KMS-11 (cell line): ENCODE results near the gene MVD.

Experiments
- H2AFZ ChIP-seq: fragments of 200-600 bp; sonication (generic); 2 replicates; pipeline ENCODE4 v1.6.1; 2016; ENCODE audit warnings: antibody characterized with exemption, mixed run types, low read depth
- H3K27ac ChIP-seq: fragments of 200-600 bp; sonication (generic); 2 replicates; pipeline ENCODE4 v1.6.1; 2016; ENCODE audit warnings: mild to moderate bottlenecking, mixed run types
- H3K27me3 ChIP-seq: fragments of 200-600 bp; sonication (generic); 2 replicates; pipeline ENCODE4 v1.6.1; 2017; ENCODE audit warnings: mild to moderate bottlenecking, low read depth, mixed run types, moderate library complexity; ENCODE audit not compliant: insufficient read depth
- H3K36me3 ChIP-seq: fragments of 200-600 bp; sonication (generic); 2 replicates; pipeline ENCODE4 v1.6.1; 2017; ENCODE audit warnings: mild to moderate bottlenecking, mixed run types; ENCODE audit not compliant: insufficient read depth
- H3K4me1 ChIP-seq: fragments of 200-600 bp; sonication (generic); 2 replicates; pipeline ENCODE4 v1.6.1; 2016; ENCODE audit warnings: mild to moderate bottlenecking, low read depth, mixed run types; ENCODE audit not compliant: poor library complexity, severe bottlenecking
- H3K4me2 ChIP-seq: fragments of 200-600 bp; sonication (generic); 2 replicates; pipeline ENCODE4 v1.7.0; 2016; ENCODE audit warnings: mild to moderate bottlenecking, mixed run types
- H3K4me3 ChIP-seq: fragments of 200-600 bp; sonication (generic); IDR thresholded peaks from 2 replicates; pipeline ENCODE4 v1.6.1; 2017; ENCODE audit warnings: low read depth, low read length, mixed read lengths; ENCODE audit not compliant: insufficient read depth
- H3K79me2 ChIP-seq: fragments of 200-600 bp; sonication (generic); 2 replicates; pipeline ENCODE4 v1.6.1; 2016; ENCODE audit warnings: low read depth, mixed run types; ENCODE audit not compliant: insufficient read depth
- H3K9ac ChIP-seq: fragments of 200-600 bp; sonication (generic); 2 replicates; pipeline ENCODE4 v1.6.1; 2016; ENCODE audit warnings: mild to moderate bottlenecking, mixed run types
- H4K20me1 ChIP-seq: fragments of 200-600 bp; sonication (generic); 2 replicates; pipeline ENCODE4 v1.6.1; 2016; ENCODE audit warnings: mild to moderate bottlenecking, mixed run types; ENCODE audit not compliant: insufficient read depth
- CTCF ChIP-seq: fragments of 200-600 bp; sonication (generic); conservative IDR thresholded peaks from 2 replicates; pipeline ENCODE4 v1.6.1; 2017; ENCODE audit warnings: low read depth, mild to moderate bottlenecking, antibody characterized with exemption, low read length, moderate library complexity, mixed read lengths

MVD gene

GRCh38 chr16:88635671-88636319 lies 27.1 kb downstream of the MVD start:
- Histone ChIP-seq H3K36me3 (no peaks in the 10 kb centered on the region), H3K27me3 (peaks cover 55% of the 10 kb centered on the region), H3K4me3 (no peak overlapping the region), H3K4me1 (peaks cover 35% of the 10 kb centered on the region), H2AFZ (no peak overlapping the region), H3K27ac (no peak overlapping the region), H3K79me2 (no peaks in the 10 kb centered on the region), H3K9ac (no peak overlapping the region), H4K20me1 (no peaks in the 10 kb centered on the region), H3K4me2 (no peak overlapping the region)
- no peak for TF ChIP-seq CTCF

GRCh38 chr16:88634994-88635670 lies 27.8 kb downstream of the MVD start:
- H4K20me1 ChIP-seq: no peaks in the 10 kb centered on the region
- H3K27ac ChIP-seq: no peak overlapping the region
- no peaks in the 10 kb centered on the region for H3K36me3 ChIP-seq
- H3K4me2 ChIP-seq: peak overlapping the region; percentile 96
- peaks cover 35% of the 10 kb centered on the region for H3K4me1 ChIP-seq
- H3K9ac ChIP-seq: no peak overlapping the region
- H2AFZ ChIP-seq: peak overlapping the region; percentile 69; the same call in 1 of the 2 replicates
- no peaks in the 10 kb centered on the region for H3K79me2 ChIP-seq
- no peak for TF ChIP-seq CTCF
- H3K4me3 ChIP-seq: no peak overlapping the region
- peaks cover 48% of the 10 kb centered on the region for H3K27me3 ChIP-seq

- H3K4me3 ChIP-seq: no peak overlapping the region
- no peaks in the 10 kb centered on the region for H4K20me1 ChIP-seq
- TF ChIP-seq CTCF: no peak
- H3K27ac ChIP-seq: no peak overlapping the region
- H3K79me2 ChIP-seq: no peaks in the 10 kb centered on the region
- peaks cover 40% of the 10 kb centered on the region for H3K27me3 ChIP-seq
- H2AFZ ChIP-seq: peak overlapping the region; percentile 69
- no peaks in the 10 kb centered on the region for H3K36me3 ChIP-seq
- peak overlapping the region; percentile 96 for H3K4me2 ChIP-seq
- H3K4me1 ChIP-seq: peaks cover 35% of the 10 kb centered on the region
- H3K9ac ChIP-seq: peak overlapping the region; percentile 15; the same call in 1 of the 2 replicates
Measured at GRCh38 chr16:88634141-88634993, 28.5 kb downstream of the MVD start.

GRCh38 chr16:88633684-88634140 lies 29.2 kb downstream of the MVD start:
- peaks cover 34% of the 10 kb centered on the region; the same call in 1 of the 2 replicates for H3K27me3 ChIP-seq
- peaks cover 32% of the 10 kb centered on the region for H3K4me1 ChIP-seq
- H3K36me3 ChIP-seq: no peaks in the 10 kb centered on the region
- H3K9ac ChIP-seq: no peak overlapping the region; the same call in 1 of the 2 replicates
- 0 out of 2 replicates have a peak, but pooled peaks have one; percentile 24 for TF ChIP-seq CTCF
- peak overlapping the region; percentile 96 for H3K4me2 ChIP-seq
- H3K27ac ChIP-seq: no peak overlapping the region
- peak overlapping the region; percentile 69; the same call in 1 of the 2 replicates for H2AFZ ChIP-seq
- no peaks in the 10 kb centered on the region for H3K79me2 ChIP-seq
- H3K4me3 ChIP-seq: no peak overlapping the region
- H4K20me1 ChIP-seq: no peaks in the 10 kb centered on the region
